Endothelial cell (in vitro differentiated cells): ENCODE data around the gene ATIC. TPM values are rescaled to one million over a fixed set of nuclear protein-coding genes. Genes with fewer than 3 reads are reported as not detected.

Source experiments
- DNase-seq: peaks from one replicate; pipeline ENCODE4 v3.0.0; 2021; ENCODE audit warnings: low spot score
- H3K27ac Mint-ChIP-seq: one replicate; pipeline ENCODE4 v1.8.0; 2021; ENCODE audit warnings: mixed read lengths, inconsistent platforms; ENCODE audit not compliant: unreplicated experiment
- H3K27me3 Mint-ChIP-seq: one replicate; pipeline ENCODE4 v1.8.0; 2021; ENCODE audit warnings: mild to moderate bottlenecking, moderate library complexity, mixed read lengths, inconsistent platforms; ENCODE audit not compliant: unreplicated experiment
- H3K36me3 Mint-ChIP-seq: one replicate; pipeline ENCODE4 v1.8.0; 2021; ENCODE audit warnings: mild to moderate bottlenecking, low read depth, mixed read lengths, inconsistent platforms; ENCODE audit not compliant: unreplicated experiment
- H3K4me1 Mint-ChIP-seq: one replicate; pipeline ENCODE4 v1.8.0; 2021; ENCODE audit warnings: mild to moderate bottlenecking, mixed read lengths, inconsistent platforms; ENCODE audit not compliant: unreplicated experiment
- H3K4me3 Mint-ChIP-seq: one replicate; pipeline ENCODE4 v1.8.0; 2021; ENCODE audit warnings: mild to moderate bottlenecking, mixed read lengths, inconsistent platforms; ENCODE audit not compliant: unreplicated experiment
- H3K9me3 Mint-ChIP-seq: one replicate; pipeline ENCODE4 v1.8.0; 2021; ENCODE audit warnings: mixed read lengths, inconsistent platforms; ENCODE audit not compliant: unreplicated experiment
- total RNA-seq: library from RNA; stranded (reverse); fragmentation: NEBNext Ultra II Directional; extraction: Animal tissue kit (Norgen Biotek cat#: 25700); gene quantifications from one replicate; pipeline ENCODE4 v1.2.1, GENCODE V29; 2021; ENCODE audit not compliant: unreplicated experiment
- TF ChIP-seq, protein P1 (sequence below): fragments of 200-600 bp; sonication (generic); IDR thresholded peaks from one replicate; pipeline ENCODE4 v1.5.0; 2021; ENCODE audit warnings: antibody characterized with exemption; ENCODE audit not compliant: unreplicated experiment

Gene ATIC
- total RNA-seq, 1 donor from 2014 or later: 29.3 TPM

DNA sequence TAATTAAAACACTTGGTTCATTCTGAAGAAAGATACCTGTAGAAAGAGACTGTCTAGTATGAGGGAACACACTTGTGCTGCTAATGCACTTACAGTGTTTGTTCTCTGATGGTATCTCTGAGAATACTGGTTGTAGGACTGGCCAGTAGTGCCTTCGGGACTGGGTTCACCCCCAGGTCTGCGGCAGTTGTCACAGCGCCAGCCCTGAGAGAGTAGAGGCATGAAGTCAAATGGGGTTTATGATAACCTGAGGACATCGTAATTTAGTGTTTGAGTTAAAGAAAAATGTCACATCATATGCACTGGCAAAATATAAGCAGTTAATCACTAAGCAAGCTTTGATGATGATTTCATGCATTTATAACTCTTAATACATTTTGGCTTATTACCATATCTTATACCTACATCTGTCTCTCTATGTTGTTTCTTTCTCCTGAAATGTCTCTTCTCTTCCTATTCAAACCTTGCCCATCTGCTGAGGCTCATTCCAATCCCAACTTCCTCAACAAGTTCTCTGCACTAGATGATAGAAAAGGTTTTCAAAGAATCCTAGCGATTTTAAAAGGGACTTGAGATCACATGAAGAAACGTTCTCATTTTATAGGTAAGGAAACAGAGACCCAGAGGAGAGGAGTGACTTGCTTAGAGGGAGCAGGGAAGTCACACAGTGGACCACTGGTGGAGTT is 50.2 kb downstream of the ATIC start:
- Mint-ChIP-seq H3K4me1 (no peaks in the 10 kb centered on the region), H3K27me3 (peaks cover 2% of the 10 kb centered on the region), H3K4me3 (no peak overlapping the region), H3K27ac (no peak overlapping the region), H3K36me3 (peaks cover 41% of the 10 kb centered on the region), H3K9me3 (no peaks in the 10 kb centered on the region)
- TF ChIP-seq, protein P1, sequence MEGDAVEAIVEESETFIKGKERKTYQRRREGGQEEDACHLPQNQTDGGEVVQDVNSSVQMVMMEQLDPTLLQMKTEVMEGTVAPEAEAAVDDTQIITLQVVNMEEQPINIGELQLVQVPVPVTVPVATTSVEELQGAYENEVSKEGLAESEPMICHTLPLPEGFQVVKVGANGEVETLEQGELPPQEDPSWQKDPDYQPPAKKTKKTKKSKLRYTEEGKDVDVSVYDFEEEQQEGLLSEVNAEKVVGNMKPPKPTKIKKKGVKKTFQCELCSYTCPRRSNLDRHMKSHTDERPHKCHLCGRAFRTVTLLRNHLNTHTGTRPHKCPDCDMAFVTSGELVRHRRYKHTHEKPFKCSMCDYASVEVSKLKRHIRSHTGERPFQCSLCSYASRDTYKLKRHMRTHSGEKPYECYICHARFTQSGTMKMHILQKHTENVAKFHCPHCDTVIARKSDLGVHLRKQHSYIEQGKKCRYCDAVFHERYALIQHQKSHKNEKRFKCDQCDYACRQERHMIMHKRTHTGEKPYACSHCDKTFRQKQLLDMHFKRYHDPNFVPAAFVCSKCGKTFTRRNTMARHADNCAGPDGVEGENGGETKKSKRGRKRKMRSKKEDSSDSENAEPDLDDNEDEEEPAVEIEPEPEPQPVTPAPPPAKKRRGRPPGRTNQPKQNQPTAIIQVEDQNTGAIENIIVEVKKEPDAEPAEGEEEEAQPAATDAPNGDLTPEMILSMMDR: no peak
- no peak for DNase-seq

DNA sequence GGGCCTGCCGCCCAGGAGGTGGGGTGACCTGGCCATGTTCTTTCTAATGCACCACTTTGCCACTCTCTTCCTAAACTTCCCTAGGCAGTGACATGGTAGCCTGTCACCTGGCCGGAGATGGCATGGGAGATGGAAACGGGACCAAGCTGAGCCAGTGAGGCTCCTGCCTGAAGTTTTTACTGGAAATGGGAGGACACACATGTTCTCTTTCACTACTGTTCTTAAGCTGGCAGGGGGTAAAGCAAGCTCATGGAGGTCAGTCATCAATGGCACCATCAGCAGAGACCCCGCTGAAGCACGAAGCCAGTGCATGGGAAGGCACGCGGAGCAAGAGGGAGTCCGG is 50.7 kb downstream of the ATIC start:
- H3K9me3 Mint-ChIP-seq: no peaks in the 10 kb centered on the region
- peaks cover 41% of the 10 kb centered on the region for H3K36me3 Mint-ChIP-seq
- no peaks in the 10 kb centered on the region for H3K4me1 Mint-ChIP-seq
- H3K27me3 Mint-ChIP-seq: peaks cover 2% of the 10 kb centered on the region
- TF ChIP-seq, protein P1: no peak
- DNase-seq: no peak
- no peak overlapping the region for H3K27ac Mint-ChIP-seq
- peak overlapping the region; percentile 37 for H3K4me3 Mint-ChIP-seq

DNA sequence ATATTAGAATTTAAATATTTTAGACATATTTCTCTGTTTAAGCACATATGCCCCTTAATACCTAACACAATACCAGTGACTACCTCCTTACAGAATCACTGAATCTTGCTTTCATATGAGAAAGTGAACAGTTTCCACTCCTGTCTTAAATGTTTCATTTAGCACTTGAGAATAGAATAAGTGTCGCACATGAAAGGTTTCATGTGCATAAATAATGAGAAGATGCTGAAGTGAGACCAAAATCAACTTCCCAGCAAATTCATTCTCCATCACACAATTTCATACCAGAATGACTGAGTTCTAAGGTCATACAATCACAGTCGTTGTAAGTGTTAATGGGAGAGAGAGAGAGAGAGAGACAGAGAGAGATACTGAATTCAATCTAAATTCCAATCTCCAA is 51.2 kb downstream of the ATIC start:
- Mint-ChIP-seq H3K36me3 (peaks cover 41% of the 10 kb centered on the region), H3K9me3 (no peaks in the 10 kb centered on the region), H3K4me3 (peak overlapping the region; percentile 47), H3K27ac (no peak overlapping the region), H3K27me3 (peaks cover 2% of the 10 kb centered on the region), H3K4me1 (no peaks in the 10 kb centered on the region)
- DNase-seq: no peak
- TF ChIP-seq, protein P1: no peak

DNA sequence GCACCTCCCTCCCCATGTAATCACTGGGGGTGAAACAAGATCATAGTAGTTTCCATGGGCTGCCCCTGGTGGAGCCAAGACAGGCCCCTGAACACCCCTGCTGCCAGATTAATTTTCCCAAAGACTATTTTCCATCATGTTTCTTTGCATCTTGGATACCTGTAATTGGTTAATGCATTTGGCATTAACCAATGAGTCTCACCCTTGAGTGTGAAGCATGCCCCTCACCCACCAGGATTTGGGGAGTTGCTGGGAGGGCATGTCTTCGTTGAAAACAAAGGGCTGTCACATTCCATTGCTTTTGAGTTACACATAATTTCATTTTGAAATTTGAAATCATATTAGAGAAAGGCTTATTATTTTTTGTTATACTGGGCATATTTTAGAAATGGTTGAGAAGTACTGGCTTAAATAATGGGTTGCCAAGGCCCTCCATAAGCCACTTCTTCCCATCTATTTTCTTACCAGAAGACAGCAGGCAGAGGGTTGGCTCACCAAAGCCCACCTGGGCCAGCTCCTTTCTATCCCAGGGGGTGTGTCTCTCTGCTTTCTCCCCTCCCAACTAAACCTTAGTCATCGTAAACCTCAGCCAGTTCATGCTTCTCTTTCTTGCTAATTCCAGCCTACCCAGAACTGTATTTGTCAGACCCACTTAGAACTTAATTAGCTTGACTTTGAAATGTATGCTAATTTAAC is 51.8 kb downstream of the ATIC start:
- Mint-ChIP-seq H3K27me3 (peaks cover 2% of the 10 kb centered on the region), H3K4me1 (no peaks in the 10 kb centered on the region), H3K9me3 (no peaks in the 10 kb centered on the region), H3K36me3 (peaks cover 41% of the 10 kb centered on the region), H3K27ac (no peak overlapping the region), H3K4me3 (no peak overlapping the region)
- TF ChIP-seq, protein P1: no peak
- no peak for DNase-seq
